ENCODE results near the gene ABCG5. TPM values are rescaled to one million over a fixed set of nuclear protein-coding genes. Genes with fewer than 3 reads are reported as not detected.

Gene ABCG5
- polyA plus RNA-seq, 3 donors = 0.40 to 0.84 (median 0.75) TPM

- no peak for DNase-seq
Observed at GRCh38 chr2:43810452-43810851, 28.2 kb downstream of the ABCG5 start.

- no peak for DNase-seq
Observed at GRCh38 chr2:43806719-43807031, 32.0 kb downstream of the ABCG5 start.

GRCh38 chr2:43803113-43803512 is 35.5 kb downstream of the ABCG5 start:
- DNase-seq = no peak

GRCh38 chr2:43802135-43802534 is 36.5 kb downstream of the ABCG5 start:
- DNase-seq = no peak

- DNase-seq = no peak
Observed at GRCh38 chr2:43800894-43801293, 37.7 kb downstream of the ABCG5 start.

GRCh38 chr2:43798300-43798699 is 40.3 kb downstream of the ABCG5 start:
- DNase-seq = no peak

- DNase-seq = no peak
Observed at GRCh38 chr2:43796206-43796605, 42.4 kb downstream of the ABCG5 start.

GRCh38 chr2:43794956-43795355 is 43.7 kb downstream of the ABCG5 start:
- DNase-seq = no peak

- DNase-seq = peak; percentile 49
Observed at GRCh38 chr2:43792653-43793052, 46.0 kb downstream of the ABCG5 start.

- no peak for DNase-seq
Observed at GRCh38 chr2:43791035-43791765, 47.4 kb downstream of the ABCG5 start.

GRCh38 chr2:43790147-43790546 is 48.5 kb downstream of the ABCG5 start:
- peak; percentile 28 for DNase-seq

GRCh38 chr2:43788646-43789045 is 50.0 kb downstream of the ABCG5 start:
- no peak for DNase-seq

GRCh38 chr2:43787895-43788294 is 50.7 kb downstream of the ABCG5 start:
- no peak for DNase-seq

- DNase-seq = no peak
Observed at GRCh38 chr2:43778233-43778632, 60.4 kb downstream of the ABCG5 start.

GRCh38 chr2:43777306-43777926 is 61.2 kb downstream of the ABCG5 start:
- DNase-seq = no peak

- no peak for DNase-seq
Observed at GRCh38 chr2:43776324-43776723, 62.3 kb downstream of the ABCG5 start.

GRCh38 chr2:43774617-43775016 is 64.0 kb downstream of the ABCG5 start:
- DNase-seq = no peak

GRCh38 chr2:43773876-43774613 is 64.6 kb downstream of the ABCG5 start, which contains the start of gene DYNC2LI1:
Gene DYNC2LI1 (plus strand): TSS chr2:43774039. CDS start chr2:43774139, 100 bp downstream.
- peak; percentile 94 for DNase-seq

GRCh38 chr2:43766006-43766405 is 72.6 kb downstream of the ABCG5 start:
- DNase-seq = peak; percentile 57

GRCh38 chr2:43764086-43764705 is 74.4 kb downstream of the ABCG5 start:
- no peak for DNase-seq

- peak; percentile 19 for DNase-seq
Observed at GRCh38 chr2:43763091-43763490, 75.5 kb downstream of the ABCG5 start.
